IPS-20b (cell line): ENCODE measurements around the gene CTNNA2.

Source experiments
- H3K27ac ChIP-seq: one replicate; pipeline ENCODE4 v1.5.1; 2013; ENCODE audit warnings: low read length
- H3K27me3 ChIP-seq: 2 replicates; pipeline ENCODE4 v1.6.1; 2013; ENCODE audit warnings: mild to moderate bottlenecking, low read length, inconsistent platforms; ENCODE audit not compliant: insufficient read depth
- H3K36me3 ChIP-seq: 2 replicates; pipeline ENCODE4 v1.6.1; 2013; ENCODE audit warnings: low read depth, mild to moderate bottlenecking, inconsistent platforms, low read length, moderate library complexity; ENCODE audit not compliant: insufficient read depth
- H3K4me1 ChIP-seq: 2 replicates; pipeline ENCODE4 v1.6.1; 2013; ENCODE audit warnings: mild to moderate bottlenecking, control low read depth, inconsistent platforms, low read length, moderate library complexity; ENCODE audit not compliant: insufficient read depth
- H3K4me3 ChIP-seq: 2 replicates; pipeline ENCODE4 v1.5.1; 2013; ENCODE audit warnings: mild to moderate bottlenecking, low read length, inconsistent platforms
- H3K9ac ChIP-seq: 2 replicates; pipeline ENCODE4 v1.6.1; 2013; ENCODE audit warnings: low read depth, mild to moderate bottlenecking, inconsistent platforms, low read length, moderate library complexity
- H3K9me3 ChIP-seq: 2 replicates; pipeline ENCODE4 v1.6.1; 2013; ENCODE audit warnings: mild to moderate bottlenecking, low read depth, low read length, inconsistent platforms; ENCODE audit not compliant: insufficient read depth

The CTNNA2 gene

DNA sequence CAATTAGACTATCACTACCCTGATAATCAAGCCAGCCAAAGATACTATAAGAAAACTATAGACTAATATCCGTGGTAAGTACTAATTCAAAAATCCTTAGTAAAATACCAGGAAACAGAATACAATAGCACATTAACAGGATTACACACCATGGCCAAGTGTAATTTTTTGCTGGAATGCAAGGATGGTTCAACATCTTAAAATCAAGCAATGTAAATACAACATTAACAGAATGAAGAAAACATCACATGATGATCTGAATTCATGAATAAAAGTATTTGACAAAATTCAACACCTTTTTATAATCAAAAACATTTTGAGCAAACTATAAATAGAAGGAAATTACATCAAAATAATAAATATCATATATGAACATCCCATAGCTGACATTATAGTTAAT lies 1142.4 kb downstream of the CTNNA2 start:
- H3K27me3 ChIP-seq, result no peaks in the 10 kb centered on the region
- H3K27ac ChIP-seq, result no peak overlapping the region
- H3K4me1 ChIP-seq, result no peaks in the 10 kb centered on the region
- H3K9ac ChIP-seq, result no peak overlapping the region
- peaks cover 10% of the 10 kb centered on the region; the same call in 1 of the 2 replicates for H3K9me3 ChIP-seq
- no peaks in the 10 kb centered on the region for H3K36me3 ChIP-seq
- H3K4me3 ChIP-seq, result no peak overlapping the region

DNA sequence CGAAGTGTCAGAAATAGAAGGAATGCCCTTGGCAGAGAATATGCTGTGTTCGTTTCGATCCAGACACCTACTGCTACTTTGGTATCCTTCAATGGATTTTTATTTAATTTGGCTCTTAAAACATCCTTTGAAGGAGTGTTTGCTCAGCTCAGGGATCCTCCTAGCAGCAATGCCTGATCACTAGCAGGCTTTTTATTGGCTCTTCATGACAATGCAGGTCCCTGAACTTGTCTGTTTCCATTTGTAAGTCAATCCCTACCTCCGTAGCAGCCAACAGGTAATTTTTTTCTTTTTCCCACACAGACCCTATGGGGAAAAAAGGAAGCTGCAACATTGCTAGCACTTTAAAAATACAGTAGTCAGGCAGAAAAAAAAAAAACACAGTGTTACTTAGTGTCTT lies 1157.9 kb downstream of the CTNNA2 start:
- H3K27me3 ChIP-seq, result no peaks in the 10 kb centered on the region
- no peaks in the 10 kb centered on the region for H3K4me1 ChIP-seq
- H3K27ac ChIP-seq, result no peak overlapping the region
- H3K36me3 ChIP-seq, result no peaks in the 10 kb centered on the region
- no peaks in the 10 kb centered on the region for H3K9me3 ChIP-seq
- H3K9ac ChIP-seq, result no peak overlapping the region
- no peak overlapping the region for H3K4me3 ChIP-seq

DNA sequence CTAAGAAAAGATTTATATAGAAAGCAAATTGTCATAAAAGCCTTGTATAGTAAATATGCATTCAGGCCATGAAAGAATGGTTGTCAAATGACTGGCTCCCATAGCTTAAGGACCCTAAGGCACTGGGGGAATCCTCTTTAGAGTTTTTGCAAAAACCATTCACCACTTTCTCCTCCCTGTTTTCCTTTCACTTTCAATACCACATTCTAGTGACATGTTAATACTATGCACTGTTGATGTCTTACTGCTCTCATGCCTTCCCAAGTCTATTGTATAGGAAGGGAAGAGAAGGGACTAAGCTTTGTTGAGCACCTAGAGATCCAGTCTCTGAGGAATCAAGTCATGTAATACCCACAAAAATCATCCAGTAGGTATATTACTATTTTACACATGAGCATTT lies 1174.7 kb downstream of the CTNNA2 start:
- H3K4me3 ChIP-seq, result no peak overlapping the region
- H3K9ac ChIP-seq, result no peak overlapping the region
- H3K27me3 ChIP-seq, result no peaks in the 10 kb centered on the region
- no peaks in the 10 kb centered on the region; the same call in 1 of the 2 replicates for H3K4me1 ChIP-seq
- no peak overlapping the region for H3K27ac ChIP-seq
- H3K36me3 ChIP-seq, result no peaks in the 10 kb centered on the region
- H3K9me3 ChIP-seq, result no peaks in the 10 kb centered on the region

DNA sequence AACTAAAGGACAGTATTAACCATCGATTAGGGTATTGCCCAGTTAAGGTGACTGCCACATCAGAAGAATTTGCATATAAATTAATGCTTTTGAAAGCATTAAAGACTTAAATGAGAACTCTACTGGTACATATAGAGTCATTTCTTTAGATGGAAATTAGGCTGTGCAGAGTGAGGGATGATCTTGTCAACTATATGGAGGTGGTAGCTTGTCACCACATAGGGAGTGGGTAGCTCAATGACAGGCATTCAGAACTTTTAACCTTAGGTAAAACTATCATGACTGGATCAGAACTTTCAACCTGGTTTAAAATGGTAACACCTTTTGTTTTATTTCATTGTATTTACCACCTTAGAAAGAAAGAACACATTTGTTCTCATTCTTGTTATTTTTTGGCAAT lies 1176.3 kb downstream of the CTNNA2 start:
- Histone ChIP-seq H3K27ac (no peak overlapping the region), H3K4me1 (no peaks in the 10 kb centered on the region; the same call in 1 of the 2 replicates), H3K4me3 (no peak overlapping the region), H3K9ac (no peak overlapping the region), H3K27me3 (no peaks in the 10 kb centered on the region), H3K36me3 (no peaks in the 10 kb centered on the region), H3K9me3 (no peaks in the 10 kb centered on the region)
